ENCODE data around the gene PIK3C3.

The PIK3C3 gene

DNA sequence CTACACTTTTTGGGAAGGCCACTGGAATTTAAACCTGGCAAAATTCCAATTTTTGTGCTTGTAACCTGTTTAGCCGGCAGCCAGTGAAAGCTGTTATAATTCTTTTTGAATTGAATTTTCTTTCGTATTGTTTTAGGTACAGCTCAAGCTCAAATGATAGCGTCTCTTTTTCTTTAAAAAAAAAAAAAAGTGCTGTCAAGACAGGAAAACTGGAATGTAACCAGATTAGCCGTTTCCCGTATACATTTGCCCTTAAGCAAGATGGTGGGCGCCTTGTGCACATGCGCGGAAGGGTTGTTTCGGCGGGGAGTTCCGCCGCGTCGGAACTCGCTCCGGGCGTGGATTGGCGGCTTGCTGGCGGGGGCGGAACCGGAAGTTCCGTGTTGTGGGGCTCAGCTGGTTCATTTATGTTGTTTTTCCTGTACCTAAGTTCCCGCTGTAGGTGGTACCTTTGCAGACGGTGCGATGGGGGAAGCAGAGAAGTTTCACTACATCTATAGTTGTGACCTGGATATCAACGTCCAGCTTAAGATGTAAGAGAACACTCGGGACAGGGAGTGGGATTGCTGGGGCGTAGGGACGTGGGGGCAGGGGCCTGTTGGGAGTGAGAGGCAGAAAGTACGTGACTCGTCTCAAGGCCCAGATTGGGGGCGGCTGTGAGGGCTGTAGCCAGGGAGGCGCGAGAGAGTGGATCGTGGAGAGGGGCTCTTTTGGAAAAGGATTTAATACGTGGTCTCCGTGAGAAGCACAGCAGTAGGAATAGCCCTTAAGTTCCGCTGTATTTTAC lies at the start of gene PIK3C3:
PIK3C3 (plus strand) TSS at position 408 of the 787 bp plus-strand sequence; CDS start at position 466, 58 bp downstream.
- DNase-seq: peak; percentile 97

GRCh38 chr18:41905786-41906527 lies 49.1 kb upstream of the PIK3C3 start:
- DNase-seq: no peak

GRCh38 chr18:41906528-41907146 lies 48.4 kb upstream of the PIK3C3 start:
- DNase-seq: peak; percentile 34

GRCh38 chr18:41917181-41917580 lies 37.9 kb upstream of the PIK3C3 start:
- no peak for DNase-seq

DNA sequence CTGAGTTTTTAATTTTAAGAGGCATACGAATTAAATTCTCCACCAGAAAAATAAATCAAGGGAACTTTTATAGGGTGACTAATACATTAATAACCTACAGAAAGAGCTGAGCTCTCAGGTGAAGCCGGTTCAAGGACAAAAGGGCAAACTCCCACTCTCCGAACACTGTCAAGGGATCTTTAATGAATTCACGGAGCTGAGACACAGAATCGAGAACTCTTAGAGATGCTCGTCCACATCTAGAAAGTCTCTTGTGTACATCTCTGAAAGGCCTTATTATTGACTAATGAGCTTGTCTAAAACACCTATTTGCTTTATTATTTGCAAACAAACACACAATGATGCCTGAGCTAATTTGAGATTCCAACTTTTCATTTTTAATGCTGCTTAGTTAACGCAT lies 33.3 kb upstream of the PIK3C3 start:
- DNase-seq: no peak

DNA sequence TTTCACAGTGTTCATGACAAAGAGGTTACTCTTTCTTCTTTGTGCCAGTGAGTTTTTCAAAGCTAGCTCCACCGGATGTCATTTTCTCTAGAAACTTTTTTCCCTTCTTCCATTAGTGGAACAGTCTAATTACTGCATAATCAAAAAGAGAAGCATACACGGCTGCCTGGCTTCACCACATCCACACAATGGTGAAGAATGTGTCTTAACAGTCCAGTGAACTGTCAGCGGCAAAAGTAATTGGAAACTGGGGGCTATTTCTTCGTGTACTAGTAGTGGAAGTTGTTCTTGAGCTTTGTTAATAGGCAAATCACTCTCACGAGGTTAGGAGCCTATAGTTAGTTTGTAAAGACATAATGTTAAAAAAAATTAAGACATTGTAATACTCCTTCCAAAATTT lies 32.9 kb upstream of the PIK3C3 start:
- DNase-seq: no peak

GRCh38 chr18:41922841-41923240 lies 32.2 kb upstream of the PIK3C3 start:
- no peak for DNase-seq

DNA sequence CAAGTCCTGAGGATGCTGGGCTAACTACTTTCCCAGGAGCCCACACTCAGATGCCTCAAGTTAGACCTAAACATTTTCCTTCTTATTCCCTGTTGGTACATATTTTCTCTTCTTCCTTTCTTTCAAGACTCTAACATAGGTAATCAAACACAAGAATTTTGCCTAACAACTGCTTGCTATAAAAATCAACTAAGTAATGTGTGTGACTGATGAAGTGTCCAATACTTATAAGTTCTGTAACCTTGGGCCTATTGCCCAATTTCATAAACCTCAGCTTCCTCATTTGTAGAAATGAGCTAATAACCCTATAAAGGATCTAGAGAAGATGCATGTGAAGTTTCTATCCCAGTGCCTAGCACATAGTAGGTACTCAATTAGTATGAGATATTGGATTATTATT lies 31.6 kb upstream of the PIK3C3 start:
- DNase-seq: no peak

- DNase-seq: no peak
These were observed 26.5 kb upstream of the PIK3C3 start for GRCh38 chr18:41928581-41928980.

- DNase-seq: no peak
These were observed 22.1 kb upstream of the PIK3C3 start for GRCh38 chr18:41932899-41933298.

GRCh38 chr18:41933778-41934177 lies 21.3 kb upstream of the PIK3C3 start:
- no peak for DNase-seq

DNA sequence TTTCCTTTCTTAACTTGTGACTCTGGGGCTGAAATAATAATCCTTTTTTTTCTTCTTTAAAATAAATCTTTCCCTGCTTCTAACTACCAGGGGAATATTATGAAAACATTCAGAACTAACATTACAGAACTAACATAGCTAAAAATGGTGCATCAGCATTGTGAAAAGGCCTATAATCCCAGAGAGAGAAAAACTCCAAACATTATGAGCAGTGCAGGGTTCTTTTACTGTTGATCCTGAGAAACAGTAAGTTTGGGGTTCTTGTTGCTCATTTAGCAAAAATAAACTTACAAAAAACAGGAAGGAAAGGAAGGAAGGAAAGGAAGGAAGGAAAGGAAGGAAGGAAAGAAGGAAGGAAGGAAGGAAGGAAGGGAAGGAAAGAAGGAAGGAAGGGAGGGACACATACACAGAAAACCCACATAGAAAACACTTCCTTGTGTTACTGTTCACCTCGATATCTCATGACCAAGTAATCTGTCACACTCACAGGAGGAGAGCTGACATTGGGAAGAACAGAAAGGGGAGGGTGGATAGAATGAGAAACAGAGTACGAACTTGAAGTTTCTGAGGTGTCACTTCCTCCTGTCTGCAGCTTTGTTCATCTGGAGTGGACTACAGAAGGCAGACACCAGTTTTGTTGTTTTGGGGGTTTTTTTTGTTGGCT lies 18.4 kb upstream of the PIK3C3 start:
- no peak for DNase-seq

- no peak for DNase-seq
These were observed 16.6 kb upstream of the PIK3C3 start for GRCh38 chr18:41938445-41938844.

- no peak for DNase-seq
These were observed 15.7 kb upstream of the PIK3C3 start for GRCh38 chr18:41939326-41939725.

DNA sequence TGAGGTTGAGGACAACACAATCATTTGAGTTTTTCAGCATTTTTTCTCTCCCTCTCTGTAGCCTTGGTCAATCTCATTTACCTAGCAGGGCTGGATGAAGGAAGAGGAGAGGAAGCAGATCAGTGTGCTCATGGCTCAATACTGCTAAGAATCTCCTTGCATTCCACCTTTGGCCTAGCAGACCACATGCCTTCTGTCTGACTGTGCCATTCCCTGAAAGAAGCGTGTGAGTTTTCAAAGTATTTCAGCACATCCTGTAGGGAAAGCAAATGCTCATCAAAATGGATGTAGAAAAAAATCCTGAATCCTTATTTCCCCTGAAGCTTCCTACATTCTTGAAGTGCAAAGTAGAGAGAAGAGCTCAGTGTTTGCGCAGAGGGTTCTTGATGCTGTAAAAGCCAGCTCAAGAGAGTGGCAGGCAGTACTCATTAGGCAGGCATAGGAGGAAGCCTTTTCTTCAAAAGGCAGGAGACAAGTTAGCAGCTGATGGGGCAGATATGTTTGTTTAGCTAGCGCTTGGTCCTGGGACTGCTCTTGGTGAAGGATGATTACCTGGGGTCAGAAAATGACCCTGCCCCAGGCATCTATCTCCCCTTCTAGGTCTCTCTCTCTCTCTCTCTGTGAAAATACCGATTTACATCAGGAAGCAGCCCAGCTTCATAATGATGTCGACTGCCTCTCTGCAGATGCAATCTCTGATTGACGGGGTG lies 14.4 kb upstream of the PIK3C3 start:
- no peak for DNase-seq

DNA sequence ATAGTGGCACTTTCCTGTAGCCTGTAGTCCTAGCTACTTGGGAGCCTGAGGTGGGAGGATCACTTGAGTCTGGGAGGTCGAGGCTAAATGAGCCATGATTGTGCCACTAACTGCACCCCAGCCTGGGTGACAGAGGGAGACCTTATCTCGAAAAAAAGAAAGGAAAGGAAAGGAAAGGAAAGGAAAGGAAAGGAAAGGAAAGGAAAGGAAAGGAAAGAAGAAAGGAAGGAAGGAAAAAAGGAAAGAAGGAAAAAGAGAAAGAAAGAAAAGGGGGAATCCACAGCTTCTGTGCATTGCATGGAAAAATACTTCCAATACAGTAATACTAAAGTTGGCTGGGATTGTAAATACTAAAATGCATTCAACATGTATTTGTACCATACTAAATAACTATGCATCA lies 12.8 kb upstream of the PIK3C3 start:
- DNase-seq: no peak

DNA sequence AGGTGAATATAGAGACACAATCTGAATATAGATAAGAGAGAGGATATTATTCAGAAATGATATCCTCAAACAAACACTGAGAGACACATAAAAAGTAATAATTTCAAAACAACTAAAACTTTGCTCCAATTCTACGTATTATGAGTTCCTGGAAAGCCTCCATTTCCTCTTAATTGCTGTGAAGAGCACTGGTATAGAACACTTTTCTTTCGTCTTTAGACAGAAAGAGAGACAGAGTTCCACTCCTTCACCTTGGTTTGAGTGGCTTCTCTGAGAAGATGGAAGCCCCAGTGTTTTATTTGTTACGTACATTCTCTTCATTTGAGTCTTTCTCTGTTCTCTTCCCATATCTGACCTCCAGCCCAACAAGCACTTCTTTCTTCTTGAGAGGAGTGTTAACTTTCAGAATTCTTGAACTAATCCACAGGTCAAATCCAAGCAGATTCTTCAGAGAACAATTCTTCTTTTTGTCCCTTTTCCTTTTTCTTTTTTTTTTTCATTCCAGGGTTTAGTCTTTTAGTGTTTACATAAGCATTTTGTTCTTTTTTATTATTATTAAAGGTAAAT lies 6.4 kb upstream of the PIK3C3 start:
- DNase-seq: no peak

DNA sequence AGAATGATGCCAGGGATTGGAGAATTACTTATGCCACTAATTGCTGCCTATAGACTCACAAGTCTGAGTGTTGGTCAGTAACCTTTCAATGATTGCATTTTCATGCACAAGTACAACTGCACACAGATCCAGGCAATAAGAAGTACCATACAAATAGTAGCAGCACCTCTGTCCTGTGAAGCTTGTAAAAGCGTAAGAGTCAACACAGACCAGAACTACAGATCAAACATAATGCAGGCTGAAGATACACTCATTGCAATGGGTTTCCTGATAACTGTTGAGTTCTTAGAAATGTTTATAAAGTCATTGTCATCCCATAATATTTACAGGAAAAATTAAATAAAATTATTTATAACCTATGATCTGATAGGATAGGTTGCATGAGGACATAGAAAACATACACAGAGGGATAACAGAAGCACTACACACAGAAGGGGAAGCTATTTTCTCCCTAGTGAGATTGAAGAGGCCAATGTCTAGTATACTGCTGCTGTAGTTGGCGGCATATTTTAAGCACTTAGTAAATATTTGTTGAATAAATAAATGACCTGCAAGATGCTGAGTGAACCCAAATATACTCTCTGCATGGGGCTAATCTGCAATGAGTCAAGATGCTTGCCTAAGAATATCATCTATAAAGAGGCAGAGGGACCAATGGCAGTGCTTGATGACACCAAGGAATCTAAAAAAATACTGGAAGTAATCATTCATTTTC lies 5.7 kb upstream of the PIK3C3 start:
- DNase-seq: no peak

DNA sequence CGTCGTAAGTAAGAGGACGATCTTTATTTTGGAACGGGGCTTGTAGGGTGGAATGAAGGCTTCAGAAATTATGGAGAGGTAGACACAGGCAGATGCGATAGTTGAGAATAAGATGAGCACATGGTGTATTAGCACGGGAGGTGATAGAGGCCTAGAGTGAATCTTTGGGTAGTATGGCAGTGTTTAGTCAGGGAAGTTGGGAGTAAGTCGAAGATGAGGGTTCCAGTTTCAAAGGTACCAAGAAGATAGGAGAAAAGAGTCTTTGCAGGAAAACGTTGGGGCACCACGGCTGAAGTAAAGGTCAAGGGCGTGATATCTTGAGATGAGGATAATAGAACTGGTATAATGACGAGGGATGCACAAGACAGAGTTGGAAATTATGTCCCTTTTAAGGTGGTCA lies 654 bp downstream of the PIK3C3 start:
- DNase-seq: no peak

- DNase-seq: no peak
These were observed 4.0 kb downstream of the PIK3C3 start for GRCh38 chr18:41959045-41959444.

DNA sequence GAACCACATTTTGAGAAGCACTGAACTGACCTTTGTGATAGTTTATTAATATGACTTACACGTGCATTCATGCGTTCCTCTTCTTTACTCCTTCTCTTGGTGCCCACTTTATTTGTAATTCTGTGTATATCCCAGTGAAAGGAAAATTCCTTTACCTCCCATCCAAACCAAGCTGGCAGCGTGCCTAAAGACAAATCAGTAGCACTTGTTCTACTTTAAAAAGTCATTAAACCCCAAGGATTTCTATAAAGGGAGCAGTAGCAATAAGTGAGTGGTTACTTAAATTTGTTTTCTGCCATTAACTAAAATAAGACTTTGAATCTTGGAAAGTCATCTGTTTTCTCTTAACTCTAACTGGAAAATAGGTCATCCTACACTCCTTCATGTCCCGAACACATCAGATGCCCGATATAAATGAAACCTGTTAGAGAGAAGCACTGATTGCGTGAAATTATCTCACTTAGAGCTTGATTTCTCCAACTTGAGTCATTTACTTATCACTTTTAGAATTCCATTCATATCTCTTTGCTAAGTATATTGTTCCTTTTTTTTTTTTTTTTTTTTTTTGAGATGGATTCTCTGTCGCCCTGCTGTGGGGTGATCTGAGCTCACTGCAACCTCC lies 10.7 kb downstream of the PIK3C3 start:
- no peak for DNase-seq
